22Rv1 (cell line): ENCODE data around the gene DCAF7.

Experiments
- H3K27ac ChIP-seq: fragments of 450-650 bp; 2 replicates; pipeline ENCODE4 v1.5.1; 2017
- CTCF ChIP-seq: fragments of 450-650 bp; IDR thresholded peaks from 2 replicates; pipeline ENCODE4 v1.5.1; 2017; ENCODE audit warnings: mild to moderate bottlenecking
- ZFX ChIP-seq: fragments of 450-650 bp; IDR thresholded peaks from 2 replicates; pipeline ENCODE4 v1.6.1; 2017; ENCODE audit warnings: antibody characterized with exemption, borderline replicate concordance

The DCAF7 gene

DNA sequence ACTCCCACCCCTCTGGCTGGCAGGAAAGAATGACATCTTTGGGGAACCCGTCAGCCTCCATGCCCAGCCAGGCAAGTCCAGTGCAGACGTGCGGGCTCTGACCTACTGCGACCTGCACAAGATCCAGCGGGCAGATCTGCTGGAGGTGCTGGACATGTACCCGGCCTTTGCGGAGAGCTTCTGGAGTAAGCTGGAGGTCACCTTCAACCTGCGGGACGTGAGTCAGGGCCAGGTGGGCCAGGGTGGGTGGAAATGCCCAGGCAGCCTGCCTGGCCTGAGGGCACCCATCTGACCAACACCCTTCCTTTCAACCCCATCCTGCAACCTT lies 8.1 kb upstream of the DCAF7 start:
- TF ChIP-seq ZFX = no peak
- TF ChIP-seq CTCF = no peak

DNA sequence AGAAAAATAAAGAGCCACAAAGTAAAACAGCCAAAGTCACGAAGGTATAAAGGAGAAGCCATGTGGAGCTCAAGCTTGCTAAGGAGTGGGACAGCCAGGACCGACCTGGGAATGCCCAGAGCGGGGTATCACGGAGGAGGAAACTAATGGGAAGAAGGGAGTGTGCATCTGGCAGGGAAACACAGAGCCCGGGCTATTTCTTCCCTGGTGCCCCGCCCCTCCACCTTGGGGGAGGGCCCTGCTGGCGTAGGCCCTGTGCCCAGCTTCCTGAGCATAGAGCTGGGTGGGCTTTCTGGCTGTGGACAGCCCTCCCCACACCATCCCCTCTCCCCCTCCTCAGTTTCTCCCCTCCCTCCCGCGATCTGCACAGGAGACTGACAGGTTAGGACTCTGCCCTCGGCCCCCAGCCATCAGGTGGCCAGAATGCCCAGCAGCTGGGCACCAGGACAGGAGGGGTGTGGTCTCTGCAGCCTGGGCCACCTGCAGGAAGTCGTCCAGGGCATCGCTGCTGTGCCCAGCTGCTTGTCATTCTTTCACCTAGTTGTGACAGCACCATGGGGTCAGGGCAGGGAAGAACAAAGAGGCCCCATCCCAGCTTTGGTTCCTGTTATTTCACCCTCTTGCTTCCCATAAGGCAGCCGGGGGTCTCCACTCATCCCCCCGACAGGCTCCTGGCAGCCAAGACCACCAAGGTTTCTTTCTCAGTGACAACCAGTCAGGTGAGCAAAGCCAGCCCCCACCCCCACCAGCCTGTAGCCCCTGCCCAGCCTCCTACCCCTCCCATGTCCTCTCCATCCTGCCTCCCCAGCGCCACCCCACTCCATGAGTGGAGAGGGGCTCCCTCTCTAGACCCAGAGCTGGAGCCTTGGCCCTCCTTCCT lies 7.1 kb upstream of the DCAF7 start:
- no peak for TF ChIP-seq CTCF
- H3K27ac ChIP-seq = no peak overlapping the region

More for the DNA sequence above, 8.1 kb upstream of the DCAF7 start:
- H3K27ac ChIP-seq = no peak overlapping the region

DNA sequence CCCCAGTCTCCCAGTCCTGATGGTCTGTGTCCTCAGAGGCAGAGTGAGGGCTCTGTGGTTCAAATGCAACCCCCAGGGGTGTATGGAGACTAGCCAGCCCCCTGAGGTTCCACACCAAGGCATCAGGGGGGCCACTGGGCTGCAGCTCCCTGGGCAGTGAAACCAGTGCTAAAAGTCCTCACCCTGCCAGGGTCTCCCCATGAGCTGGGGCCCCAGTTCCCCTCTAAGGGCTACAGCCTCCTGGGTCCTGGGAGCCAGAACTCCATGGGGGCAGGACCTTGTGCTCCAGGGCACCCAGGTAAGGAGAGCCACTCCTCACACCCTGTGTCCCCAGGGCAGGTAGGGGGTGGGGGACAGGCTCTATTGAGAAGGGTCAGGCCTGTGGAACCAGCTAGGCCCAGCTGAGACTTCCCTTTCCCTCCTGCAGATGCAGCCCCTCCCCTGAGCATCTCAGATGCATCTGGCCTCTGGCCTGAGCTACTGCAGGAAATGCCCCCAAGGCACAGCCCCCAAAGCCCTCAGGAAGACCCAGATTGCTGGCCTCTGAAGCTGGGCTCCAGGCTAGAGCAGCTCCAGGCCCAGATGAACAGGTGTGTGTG lies 6.4 kb upstream of the DCAF7 start:
- TF ChIP-seq CTCF (no peak), ZFX (no peak)
- no peak overlapping the region for H3K27ac ChIP-seq

DNA sequence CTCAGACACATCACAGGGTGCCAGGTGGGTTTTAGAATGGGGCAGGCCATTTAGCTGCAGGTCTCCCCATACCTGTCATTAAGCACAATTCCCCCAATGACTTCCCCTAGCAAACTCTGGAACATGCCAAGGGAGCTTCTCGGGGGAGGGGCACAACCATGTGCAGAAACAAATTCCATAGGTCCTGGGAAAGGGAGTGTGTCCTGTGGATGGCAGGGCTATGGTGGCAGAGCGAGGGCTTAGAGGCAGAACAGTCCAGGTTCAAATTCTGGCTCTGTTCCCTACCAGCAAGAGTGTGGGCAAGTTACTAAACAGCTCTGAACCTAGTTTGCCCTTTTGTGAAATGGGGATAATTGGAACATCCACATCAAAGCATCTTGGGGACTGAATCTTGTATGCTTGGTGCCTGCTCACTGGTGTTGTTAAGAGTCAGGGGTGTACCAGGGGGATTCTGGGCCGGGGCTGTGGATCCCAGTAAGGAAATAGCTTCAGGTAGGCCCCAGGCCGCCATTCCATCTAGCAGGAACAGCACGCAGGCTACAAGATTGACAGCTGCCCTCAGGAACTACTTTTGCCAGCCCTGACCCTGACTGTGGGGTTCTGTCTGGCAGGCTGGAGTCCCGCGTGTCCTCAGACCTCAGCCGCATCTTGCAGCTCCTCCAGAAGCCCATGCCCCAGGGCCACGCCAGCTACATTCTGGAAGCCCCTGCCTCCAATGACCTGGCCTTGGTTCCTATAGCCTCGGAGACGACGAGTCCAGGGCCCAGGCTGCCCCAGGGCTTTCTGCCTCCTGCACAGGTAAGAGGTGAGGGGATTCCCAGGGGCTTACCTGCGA lies 5.6 kb upstream of the DCAF7 start:
- no peak for TF ChIP-seq CTCF
- TF ChIP-seq ZFX = no peak
- H3K27ac ChIP-seq = no peak overlapping the region

DNA sequence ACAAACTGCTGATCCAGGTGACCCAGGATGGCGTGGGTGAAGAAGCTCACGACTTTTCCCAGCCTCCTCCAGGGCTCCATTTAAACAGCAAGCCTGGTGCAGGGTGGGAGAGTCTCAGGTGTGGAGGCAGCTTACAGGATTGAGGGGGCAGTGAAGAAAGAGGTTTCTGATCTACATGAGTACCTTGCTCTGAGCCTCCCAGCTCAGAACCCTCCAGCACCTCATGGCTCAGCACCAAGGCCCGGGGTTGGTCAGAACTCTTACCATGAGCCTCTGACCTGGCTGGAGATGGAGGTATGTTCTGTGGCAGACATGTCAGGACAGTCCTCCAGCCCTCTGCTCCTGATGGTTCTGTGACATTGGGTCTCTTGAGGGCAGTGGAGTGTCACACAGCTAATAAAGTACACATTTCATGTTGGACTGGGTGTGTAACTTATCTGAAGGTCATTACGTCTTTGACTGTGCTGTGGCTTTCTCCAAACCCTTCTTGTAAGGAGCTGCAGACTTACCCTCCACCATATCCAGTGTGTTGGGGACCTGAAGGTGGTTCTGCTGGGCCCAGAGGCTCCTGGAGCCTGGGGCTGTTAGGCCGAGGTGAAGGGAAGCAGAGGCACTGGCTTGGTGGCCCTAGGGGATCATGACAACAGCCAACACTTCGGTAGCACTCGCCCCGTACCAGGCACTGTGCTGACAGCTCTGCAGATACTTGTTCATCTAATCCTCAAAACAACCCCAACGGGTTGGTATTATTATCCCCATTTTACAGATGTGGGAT lies 3.8 kb upstream of the DCAF7 start:
- H3K27ac ChIP-seq = no peak overlapping the region
- no peak for TF ChIP-seq ZFX
- no peak for TF ChIP-seq CTCF

GRCh38 chr17:63547083-63547523 lies 3.2 kb upstream of the DCAF7 start:
- TF ChIP-seq CTCF = no peak
- no peak overlapping the region for H3K27ac ChIP-seq
